ENCODE measurements around the gene NFIL3. TPM values are rescaled to one million over a fixed set of nuclear protein-coding genes. Genes with fewer than 3 reads are reported as not detected.
"Not testable (repeated sequence)": the region's sequence is repeated elsewhere in the genome, so short reads cannot be mapped to it uniquely, and the experiment has no call there.

The NFIL3 gene
- polyA plus RNA-seq, 3 donors: 16.3 to 273 (median 153) TPM

- no peak overlapping the region for H3K27ac ChIP-seq (ENCODE audit: low read depth, low read length)
- 96 to 97% (median 97%) methylated on average over 25 of the region's 25 CpGs for WGBS, 3 donors
Observed at GRCh38 chr9:91405343-91406077, 18.1 kb downstream of the NFIL3 start.

- 70 to 83% (median 73%) methylated on average over 14 of the region's 14 CpGs for WGBS, 3 donors
- H3K27ac ChIP-seq (ENCODE audit: low read depth, low read length): no peak overlapping the region
Observed at GRCh38 chr9:91403665-91404543, 19.7 kb downstream of the NFIL3 start.

GRCh38 chr9:91398926-91399325 lies 24.7 kb downstream of the NFIL3 start:
- WGBS, 3 donors: 83 to 93% (median 86%) methylated on average over 3 of the region's 3 CpGs
- no peak overlapping the region for H3K27ac ChIP-seq (ENCODE audit: low read depth, low read length)

- WGBS, 3 donors: 52 to 80% (median 64%) methylated on average over 7 of the region's 7 CpGs
- H3K27ac ChIP-seq (ENCODE audit: low read depth, low read length): no peak overlapping the region
Observed at GRCh38 chr9:91395553-91396471, 27.8 kb downstream of the NFIL3 start.

GRCh38 chr9:91395106-91395552 lies 28.5 kb downstream of the NFIL3 start:
- 56 to 81% (median 57%) methylated on average over 4 of the region's 4 CpGs for WGBS, 3 donors
- no peak overlapping the region for H3K27ac ChIP-seq (ENCODE audit: low read depth, low read length)

- H3K27ac ChIP-seq (ENCODE audit: low read depth, low read length): no peak overlapping the region
- WGBS, 3 donors: 97 to 98% (median 98%) methylated on average over 5 of the region's 5 CpGs
Observed at GRCh38 chr9:91393826-91394225, 29.8 kb downstream of the NFIL3 start.

- WGBS, 3 donors: 60 to 92% (median 63%) methylated on average over 1 of the region's 1 CpG
- no peak overlapping the region for H3K27ac ChIP-seq (ENCODE audit: low read depth, low read length)
Observed at GRCh38 chr9:91392435-91392834, 31.2 kb downstream of the NFIL3 start.

- H3K27ac ChIP-seq (ENCODE audit: low read depth, low read length): no peak overlapping the region
- WGBS, 3 donors: 63 to 91% (median 89%) methylated on average over 2 of the region's 2 CpGs
Observed at GRCh38 chr9:91391818-91392217, 31.8 kb downstream of the NFIL3 start.

- H3K27ac ChIP-seq (ENCODE audit: low read depth, low read length): no peak overlapping the region
- WGBS, 3 donors: 57 to 67% (median 60%) methylated on average over 5 of the region's 5 CpGs
Observed at GRCh38 chr9:91391412-91391811, 32.2 kb downstream of the NFIL3 start.

GRCh38 chr9:91389686-91390085 lies 33.9 kb downstream of the NFIL3 start:
- not testable (repeated sequence) for H3K27ac ChIP-seq (ENCODE audit: low read depth, low read length)
- WGBS, 3 donors: 94 to 96% (median 95%) methylated on average over 4 of the region's 4 CpGs

- no peak overlapping the region for H3K27ac ChIP-seq (ENCODE audit: low read depth, low read length)
Observed at GRCh38 chr9:91386765-91387164, 36.9 kb downstream of the NFIL3 start.

- no peak overlapping the region for H3K27ac ChIP-seq (ENCODE audit: low read depth, low read length)
- WGBS, 3 donors: 72 to 78% (median 75%) methylated on average over 1 of the region's 1 CpG
Observed at GRCh38 chr9:91384954-91385353, 38.7 kb downstream of the NFIL3 start.

GRCh38 chr9:91383577-91383976 lies 40.1 kb downstream of the NFIL3 start:
- H3K27ac ChIP-seq (ENCODE audit: low read depth, low read length): no peak overlapping the region

- 96 to 97% (median 96%) methylated on average over 4 of the region's 4 CpGs for WGBS, 3 donors
Observed at GRCh38 chr9:91382298-91382697, 41.3 kb downstream of the NFIL3 start.

GRCh38 chr9:91379426-91379825 lies 44.2 kb downstream of the NFIL3 start:
- 45 to 54% (median 53%) methylated on average over 3 of the region's 3 CpGs for WGBS, 3 donors
- no peak overlapping the region for H3K27ac ChIP-seq (ENCODE audit: low read depth, low read length)

More at GRCh38 chr9:91382298-91382697, 41.3 kb downstream of the NFIL3 start:
- H3K27ac ChIP-seq (ENCODE audit: low read depth, low read length): no peak overlapping the region

- 42 to 48% (median 44%) methylated on average over 2 of the region's 2 CpGs for WGBS, 3 donors
- no peak overlapping the region for H3K27ac ChIP-seq (ENCODE audit: low read depth, low read length)
Observed at GRCh38 chr9:91378695-91379127, 44.9 kb downstream of the NFIL3 start.

GRCh38 chr9:91378054-91378453 lies 45.6 kb downstream of the NFIL3 start:
- 96 to 98% (median 96%) methylated on average over 3 of the region's 3 CpGs for WGBS, 3 donors
- not testable (repeated sequence) for H3K27ac ChIP-seq (ENCODE audit: low read depth, low read length)

GRCh38 chr9:91376239-91376638 lies 47.4 kb downstream of the NFIL3 start:
- H3K27ac ChIP-seq (ENCODE audit: low read depth, low read length): no peak overlapping the region
- 67 to 77% (median 69%) methylated on average over 4 of the region's 4 CpGs for whole genome bisulfite sequencing, 3 donors

All from adipose tissue (tissue), 3 donors.